Fibroblast of villous mesenchyme (primary cell): ENCODE data around the gene SDHA. TPM values are rescaled to one million over a fixed set of nuclear protein-coding genes. Genes with fewer than 3 reads are reported as not detected.
"Not testable (repeated sequence)": the region's sequence is repeated elsewhere in the genome, so short reads cannot be mapped to it uniquely, and the experiment has no call there.

Experiments
- DNase-seq: peaks from one replicate; pipeline ENCODE4 v3.0.0-alpha.2; 2010; ENCODE audit warnings: low read depth
- H3K4me3 ChIP-seq: 2 replicates; pipeline ENCODE4 v1.5.1; 2011; ENCODE audit warnings: low read depth, mild to moderate bottlenecking, low read length
- CTCF ChIP-seq: IDR thresholded peaks from 2 replicates; pipeline ENCODE4 v1.5.1; 2012; ENCODE audit warnings: low read depth, mild to moderate bottlenecking, low read length; ENCODE audit not compliant: insufficient read depth
- total RNA-seq: library from RNA; depleted of rRNA; stranded (reverse); fragments of >200 nt; gene quantifications from 2 replicates; pipeline ENCODE4 v1.2.3, GENCODE V29; 2012

Gene SDHA
- total RNA-seq, 1 donor = 87.2 TPM

GRCh38 chr5:302966-303365 lies 84.8 kb downstream of the SDHA start:
- no peak overlapping the region for H3K4me3 ChIP-seq
- TF ChIP-seq CTCF = no peak
- no peak for DNase-seq

- DNase-seq, H3K4me3 ChIP-seq: not testable (repeated sequence)
Observed at GRCh38 chr5:303741-304140, 85.6 kb downstream of the SDHA start.

GRCh38 chr5:305050-305449 lies 86.9 kb downstream of the SDHA start:
- DNase-seq = no peak
- no peak for TF ChIP-seq CTCF

GRCh38 chr5:305459-305858 lies 87.3 kb downstream of the SDHA start:
- TF ChIP-seq CTCF = no peak
- DNase-seq = no peak
- no peak overlapping the region for H3K4me3 ChIP-seq

More at GRCh38 chr5:305050-305449, 86.9 kb downstream of the SDHA start:
- H3K4me3 ChIP-seq = no peak overlapping the region

- no peak overlapping the region for H3K4me3 ChIP-seq
- DNase-seq = no peak
- TF ChIP-seq CTCF = no peak
Observed at GRCh38 chr5:306011-306805, 88.1 kb downstream of the SDHA start.

Other genes starting within 250 kb of the SDHA start
- under 0.01 TPM in 2 replicates for gene PLEKHG4B, start 126.2 kb upstream of the SDHA start, total RNA-seq
- not detected in 2 replicates for gene LRRC14B, start 26.8 kb upstream of the SDHA start, total RNA-seq
- gene CCDC127, start 167 bp upstream of the SDHA start, total RNA-seq = 4.2 and 4.3 TPM in 2 replicates
- 72.2 and 84.6 TPM in 2 replicates for gene PDCD6, start 53.3 kb downstream of the SDHA start, total RNA-seq
- 22.5 and 35.1 TPM in 2 replicates for gene AHRR, start 103.4 kb downstream of the SDHA start, total RNA-seq
- gene EXOC3, start 224.9 kb downstream of the SDHA start, total RNA-seq = 31.2 and 32.4 TPM in 2 replicates